GM19467 (cell line): ENCODE data around the gene TMEM123.

ENCODE experiments used
- ATAC-seq: cut with Tn5 transposase; IDR thresholded peaks from one replicate; pipeline ENCODE4 v1.9.1; 2021; ENCODE audit warnings: mild to moderate bottlenecking, moderate library complexity; ENCODE audit not compliant: unreplicated experiment

The TMEM123 gene

DNA sequence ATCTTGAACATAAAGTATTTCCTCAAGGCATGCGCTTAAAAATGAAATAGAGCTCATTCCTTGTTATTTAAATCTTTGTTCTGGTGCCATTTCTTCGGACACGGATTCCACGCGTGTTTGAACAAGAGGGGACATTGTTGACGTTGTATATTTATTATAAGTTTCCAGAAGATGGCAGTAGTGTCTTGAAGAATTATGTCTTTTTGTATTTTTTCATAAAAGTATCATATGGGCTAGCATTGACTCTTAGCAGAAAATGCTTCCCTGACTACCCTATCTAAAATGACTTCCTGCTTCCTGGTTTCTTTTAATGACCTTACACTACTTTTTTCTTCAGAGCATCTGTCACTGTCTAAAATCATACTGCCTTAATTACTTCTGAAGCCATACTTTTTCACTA is 85.2 kb downstream of the TMEM123 start:
- ATAC-seq, result no peak

DNA sequence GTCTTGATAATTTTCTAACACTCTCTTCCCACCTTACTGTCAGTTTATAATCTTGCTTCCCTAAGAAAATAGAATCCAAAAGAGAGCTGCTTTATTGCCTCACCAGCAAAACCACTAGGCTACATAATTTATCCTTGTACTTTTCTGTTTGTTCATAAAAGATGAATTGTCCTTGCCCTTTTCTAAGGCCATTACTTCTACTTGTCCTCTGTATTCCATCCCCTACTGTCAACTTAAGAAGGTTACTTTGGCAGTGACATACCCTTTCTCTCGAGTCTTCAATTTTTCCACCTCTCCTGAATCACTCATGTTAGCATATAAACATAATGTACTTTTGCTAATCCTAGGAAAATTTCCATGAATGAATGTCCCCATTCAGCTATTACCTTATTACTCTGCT is 87.6 kb downstream of the TMEM123 start:
- ATAC-seq, result no peak

DNA sequence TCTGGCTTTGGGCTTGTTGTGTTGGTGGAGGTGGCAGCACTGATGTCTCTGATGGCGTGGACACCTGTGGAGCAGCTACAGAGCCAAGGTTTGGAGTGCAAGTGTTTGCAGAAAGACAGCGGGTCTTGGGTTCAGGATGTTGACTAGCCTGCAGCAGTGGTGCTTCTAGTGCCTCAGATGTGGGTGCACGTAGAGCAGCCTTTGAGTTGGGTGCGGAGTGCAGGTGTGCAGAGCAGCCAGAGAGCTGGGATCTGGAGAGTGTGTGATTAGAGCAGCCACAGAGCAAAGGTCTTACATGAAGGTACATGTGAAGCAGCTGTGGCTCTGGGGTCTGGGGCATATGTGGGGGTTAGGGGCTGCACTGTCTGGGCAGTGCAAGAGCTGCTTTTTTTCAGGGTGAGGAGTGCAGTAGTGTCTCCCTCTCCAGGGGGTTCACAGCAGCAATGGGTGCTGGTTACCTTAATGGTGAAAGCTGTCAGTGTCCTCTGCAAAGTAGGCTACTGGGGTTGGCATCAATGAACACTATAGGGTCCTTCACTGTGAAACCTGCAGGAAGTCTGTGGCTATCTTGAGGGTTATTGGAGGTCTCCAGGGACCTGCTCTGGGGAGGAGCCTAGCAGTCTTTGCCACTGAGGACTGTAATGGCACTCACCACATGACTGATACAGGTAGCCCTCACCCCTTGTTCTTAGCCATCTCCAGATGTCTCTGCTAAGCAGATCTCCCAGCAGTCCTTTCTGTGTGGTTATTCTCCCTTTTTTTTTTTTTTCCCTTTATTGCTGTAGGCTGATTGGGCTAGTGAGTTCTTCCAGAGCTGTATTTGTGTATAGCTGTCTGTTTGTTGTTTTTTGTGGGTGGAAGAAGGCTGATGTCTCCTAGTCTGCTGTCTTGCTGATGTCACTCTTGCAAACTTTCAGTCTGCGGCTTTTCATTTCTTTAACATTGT is 91.2 kb downstream of the TMEM123 start:
- ATAC-seq, result peak; percentile 93

DNA sequence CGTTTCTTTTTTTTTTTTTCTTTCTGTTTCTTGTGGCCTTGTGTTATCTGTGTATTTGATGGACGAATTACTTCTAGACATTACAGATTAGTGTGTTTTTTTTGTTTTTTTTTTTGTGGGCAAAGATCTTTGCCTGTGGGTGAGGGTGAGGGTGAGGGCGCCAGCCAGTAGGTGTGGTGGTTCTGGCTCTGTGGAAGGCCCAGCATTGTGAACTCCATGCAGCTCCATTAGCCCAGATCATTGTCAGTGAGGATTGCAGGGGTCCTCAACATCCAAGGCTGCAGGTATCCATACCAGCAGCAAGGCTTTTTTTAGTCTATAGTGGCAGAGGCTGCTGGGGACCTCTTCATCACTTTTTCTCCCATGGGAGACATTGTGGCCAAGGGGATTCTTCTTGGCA is 91.9 kb downstream of the TMEM123 start:
- no peak for ATAC-seq

DNA sequence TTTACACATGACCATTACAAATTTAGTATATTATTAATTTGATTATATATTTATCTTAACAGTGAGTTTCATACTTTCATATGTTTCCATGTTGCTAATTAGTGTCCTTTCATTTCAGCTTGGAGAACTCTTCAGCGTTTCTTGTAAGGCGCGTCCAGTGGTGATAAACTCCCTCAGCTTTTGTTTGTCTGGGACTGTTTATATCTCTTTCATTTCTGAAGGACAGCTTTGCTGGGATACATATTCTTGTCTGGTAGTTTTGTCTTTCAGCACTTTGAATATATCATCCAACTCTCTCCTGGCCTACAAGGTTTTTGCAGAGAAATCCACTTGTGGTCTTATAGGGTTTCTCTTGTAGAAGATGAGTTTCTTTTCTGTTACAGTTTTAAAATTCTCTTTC is 93.2 kb downstream of the TMEM123 start:
- ATAC-seq, result no peak

DNA sequence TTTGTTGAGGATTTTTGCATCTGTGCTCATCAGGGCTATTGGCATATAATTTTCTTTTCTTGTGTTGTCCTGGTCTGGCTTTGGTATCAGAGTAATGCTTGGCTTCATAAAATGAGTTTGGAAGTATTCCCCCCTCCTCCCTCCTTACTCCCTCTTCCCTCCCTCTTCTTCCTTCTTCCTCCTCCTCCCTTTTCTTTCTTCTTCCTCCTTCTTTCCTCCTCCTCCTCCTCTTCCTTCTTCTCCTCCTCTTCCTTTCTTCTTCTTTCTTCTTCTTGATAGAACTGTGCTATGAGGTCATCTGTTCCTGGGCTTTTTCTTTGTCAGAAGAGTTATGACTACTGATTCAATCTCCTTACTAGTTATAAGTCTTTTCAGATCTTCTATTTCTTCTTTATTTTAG is 95.4 kb downstream of the TMEM123 start:
- no peak for ATAC-seq

DNA sequence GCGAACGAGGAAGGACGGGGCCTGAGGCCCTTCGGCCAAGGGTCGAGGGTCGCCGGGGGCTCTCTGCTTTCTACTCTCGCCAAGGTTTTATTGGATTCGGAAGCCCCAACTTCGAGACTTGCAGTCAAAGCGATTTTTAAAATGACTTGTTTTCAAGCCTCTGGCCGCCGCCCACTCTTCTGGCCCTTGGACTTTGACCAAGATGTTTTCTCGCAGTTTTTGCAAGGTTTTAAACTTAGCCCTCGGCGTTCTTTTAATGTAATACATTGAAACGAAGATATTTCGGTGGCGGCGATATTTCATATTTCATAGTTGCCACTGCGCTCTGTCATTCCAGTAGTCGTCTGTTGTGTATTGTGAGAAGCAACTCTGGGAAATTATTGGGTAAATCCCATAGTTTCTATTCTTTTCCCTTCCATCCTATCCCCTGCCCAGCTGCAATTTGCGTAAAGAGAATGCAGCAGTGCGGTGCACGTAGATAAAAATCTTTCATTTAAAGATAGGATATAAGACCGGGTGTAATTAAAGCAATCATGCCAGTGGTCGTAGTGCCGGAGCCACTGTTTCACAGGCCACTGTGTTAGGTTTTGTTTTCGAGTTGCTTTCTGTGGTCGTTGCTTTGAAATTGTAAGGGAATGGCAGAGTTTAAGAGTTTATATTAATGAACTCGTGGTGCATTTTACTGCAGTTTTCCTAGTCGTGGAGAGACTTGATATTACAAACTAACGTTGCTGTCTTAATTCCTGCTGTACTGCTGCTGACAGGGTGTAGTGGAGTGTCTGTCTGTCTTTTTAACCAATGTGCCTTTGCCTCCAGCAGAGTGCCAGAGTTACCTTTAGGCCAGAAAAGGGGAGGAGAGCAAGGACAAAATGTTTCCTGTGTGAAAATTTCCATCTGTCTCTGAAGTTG is 104.8 kb downstream of the TMEM123 start:
- ATAC-seq, result peak; percentile 22

DNA sequence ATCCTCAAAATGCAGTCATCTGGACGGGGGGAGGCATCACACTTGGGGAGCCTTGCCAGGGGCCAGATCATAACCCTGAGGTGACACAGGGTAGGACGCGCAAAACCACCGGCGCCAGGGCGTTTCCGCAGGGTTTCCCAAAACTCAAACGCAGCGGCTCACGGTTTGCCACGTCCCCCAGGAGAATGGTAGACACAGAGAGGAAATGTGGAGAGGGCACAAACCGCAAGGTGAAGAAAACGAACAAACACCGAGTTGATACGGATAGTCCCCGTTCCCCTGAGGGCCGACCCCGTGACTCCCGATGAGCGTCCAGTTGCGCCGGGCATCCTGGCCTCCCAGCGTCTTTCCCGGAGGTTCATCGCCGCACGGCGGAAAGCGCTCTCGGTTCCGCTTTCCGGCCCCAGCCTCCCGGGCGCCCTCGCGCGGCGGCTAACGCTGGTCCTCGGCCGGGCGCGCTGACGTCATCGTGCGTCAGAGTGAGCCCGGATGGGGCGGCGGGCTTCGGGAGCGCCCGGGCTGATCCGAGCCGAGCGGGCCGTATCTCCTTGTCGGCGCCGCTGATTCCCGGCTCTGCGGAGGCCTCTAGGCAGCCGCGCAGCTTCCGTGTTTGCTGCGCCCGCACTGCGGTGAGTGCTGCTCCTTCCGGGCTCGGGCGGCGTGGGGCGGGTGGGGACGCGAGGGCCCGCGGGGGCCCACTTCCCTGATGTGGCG is 105.7 kb downstream of the TMEM123 start, which contains the start of gene BIRC2:
Gene BIRC2, plus strand, starts transcription at position 467 of the 714 bp plus-strand sequence. CDS start 2,641 bp downstream, outside the sequence.
- ATAC-seq, result peak; percentile 91

DNA sequence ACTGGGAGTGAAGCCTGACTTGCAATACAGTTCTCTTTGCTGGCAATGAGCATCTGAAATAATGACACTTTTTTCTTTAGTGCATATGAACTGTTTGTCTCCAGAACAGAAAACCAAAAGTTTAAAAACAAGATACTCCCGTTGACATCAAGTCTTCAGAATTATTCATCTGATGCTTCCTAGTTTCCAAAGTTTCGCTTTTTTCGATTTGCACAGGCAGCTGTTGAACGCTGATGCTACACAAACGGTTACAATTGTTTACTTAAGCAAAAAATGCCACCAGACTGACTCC is 106.2 kb downstream of the TMEM123 start:
- no peak for ATAC-seq
